Peyer's patch (tissue), 4 donors: ENCODE measurements around the gene SLC6A1.

ENCODE experiments used
- POLR2A ChIP-seq, 2 donors: fragments of 450-650 bp; IDR thresholded peaks; one replicate each; pipeline ENCODE4 v1.5.1; 2017; ENCODE audit warnings: antibody characterized with exemption in 2 of 2, mild to moderate bottlenecking in 2 of 2, moderate library complexity in 2 of 2
- TF ChIP-seq, protein P1 (sequence below), 6 experiments: fragments of 450-650 bp in 4 of 6; fragments of 200-600 bp in 2 of 6; sonication (generic) in 1 of 6; IDR thresholded peaks; one replicate each; pipeline ENCODE4 v1.5.1; 2017 to 2019; ENCODE audit warnings: antibody characterized with exemption in 6 of 6, mild to moderate bottlenecking in 3 of 6, moderate library complexity in 1 of 6

DNA sequence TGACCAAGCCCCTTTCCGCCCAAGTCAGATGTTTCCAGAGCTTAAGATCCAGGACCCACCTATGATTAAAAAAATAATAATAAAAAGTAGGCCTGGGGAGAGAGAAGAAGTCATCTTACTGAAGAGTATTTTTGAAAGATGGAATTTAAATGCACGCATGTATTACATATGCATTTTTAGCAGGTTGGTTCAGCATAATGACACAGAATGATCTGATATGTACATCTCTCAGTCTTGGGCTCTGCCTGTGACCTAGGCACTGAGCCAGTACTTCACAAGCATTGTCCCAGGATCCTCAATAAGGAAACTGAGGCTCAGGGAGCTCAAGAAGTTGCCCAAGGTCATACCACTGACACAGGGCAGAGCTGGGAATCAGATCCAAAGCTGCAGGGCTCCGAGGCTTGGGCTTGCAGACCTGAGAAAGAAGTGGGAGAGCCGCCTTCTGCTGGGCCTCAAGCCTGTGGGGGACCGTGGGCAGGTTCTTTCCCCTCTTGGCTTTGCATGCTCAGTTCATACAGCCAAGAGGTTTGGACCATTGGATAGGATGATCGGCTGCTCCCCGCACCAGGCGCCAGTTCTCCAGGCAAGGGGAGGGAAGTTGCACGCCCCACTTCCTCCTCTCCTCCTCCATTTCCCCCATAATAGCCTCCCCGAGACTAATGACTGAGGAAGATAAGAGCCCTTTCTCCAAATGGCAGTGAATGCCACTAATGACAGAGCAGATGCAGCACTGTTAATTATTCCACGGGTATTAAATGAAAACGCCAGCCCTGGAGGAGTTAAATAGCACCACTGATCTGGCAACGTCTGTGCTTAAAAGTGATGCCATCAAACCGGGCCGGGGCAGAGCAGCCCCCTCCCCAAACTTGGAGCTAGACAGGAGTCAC, 6.9 kb downstream of the SLC6A1 start:
- TF ChIP-seq, protein P1, sequence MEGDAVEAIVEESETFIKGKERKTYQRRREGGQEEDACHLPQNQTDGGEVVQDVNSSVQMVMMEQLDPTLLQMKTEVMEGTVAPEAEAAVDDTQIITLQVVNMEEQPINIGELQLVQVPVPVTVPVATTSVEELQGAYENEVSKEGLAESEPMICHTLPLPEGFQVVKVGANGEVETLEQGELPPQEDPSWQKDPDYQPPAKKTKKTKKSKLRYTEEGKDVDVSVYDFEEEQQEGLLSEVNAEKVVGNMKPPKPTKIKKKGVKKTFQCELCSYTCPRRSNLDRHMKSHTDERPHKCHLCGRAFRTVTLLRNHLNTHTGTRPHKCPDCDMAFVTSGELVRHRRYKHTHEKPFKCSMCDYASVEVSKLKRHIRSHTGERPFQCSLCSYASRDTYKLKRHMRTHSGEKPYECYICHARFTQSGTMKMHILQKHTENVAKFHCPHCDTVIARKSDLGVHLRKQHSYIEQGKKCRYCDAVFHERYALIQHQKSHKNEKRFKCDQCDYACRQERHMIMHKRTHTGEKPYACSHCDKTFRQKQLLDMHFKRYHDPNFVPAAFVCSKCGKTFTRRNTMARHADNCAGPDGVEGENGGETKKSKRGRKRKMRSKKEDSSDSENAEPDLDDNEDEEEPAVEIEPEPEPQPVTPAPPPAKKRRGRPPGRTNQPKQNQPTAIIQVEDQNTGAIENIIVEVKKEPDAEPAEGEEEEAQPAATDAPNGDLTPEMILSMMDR (IDR thresholded peaks at IDR 0.05) = no peak
- no peak for TF ChIP-seq POLR2A (IDR thresholded peaks at IDR 0.05)
